ENCODE data around the gene MAP4K2. TPM values are rescaled to one million over a fixed set of nuclear protein-coding genes. Genes with fewer than 3 reads are reported as not detected.
"Not testable (repeated sequence)": the region's sequence is repeated elsewhere in the genome, so short reads cannot be mapped to it uniquely, and the experiment has no call there.

Gene MAP4K2
- total RNA-seq, 6 experiments from 2014 or later, result 18.0 to 21.6 (median 20.9) TPM

- Mint-ChIP-seq H3K4me3 (no peak overlapping the region; the same call in 1 of the 2 replicates), H3K36me3 (ENCODE audit: low read depth) (peaks cover 4% of the 10 kb centered on the region), H3K27me3 (ENCODE audit: insufficient read depth) (peaks cover 18% of the 10 kb centered on the region), H3K27ac (peak overlapping the region; percentile 23; the same call in 1 of the 2 replicates), H3K4me1 (ENCODE audit: low read depth) (peaks cover 35% of the 10 kb centered on the region), H3K9me3 (no peaks in the 10 kb centered on the region)
- peak; percentile 47; the same call in 1 of the 2 replicates for TF ChIP-seq CTCF (IDR thresholded peaks at IDR 0.05)
- DNase-seq, result no peak
Measured at GRCh38 chr11:64848826-64849597, 46.0 kb upstream of the MAP4K2 start.

- Mint-ChIP-seq H3K36me3 (ENCODE audit: low read depth) (peaks cover 4% of the 10 kb centered on the region), H3K4me3 (no peak overlapping the region), H3K4me1 (ENCODE audit: low read depth) (peaks cover 42% of the 10 kb centered on the region), H3K27me3 (ENCODE audit: insufficient read depth) (peaks cover 18% of the 10 kb centered on the region), H3K9me3 (no peaks in the 10 kb centered on the region), H3K27ac (peak overlapping the region; percentile 40)
- no peak for TF ChIP-seq CTCF (IDR thresholded peaks at IDR 0.05)
- no peak for DNase-seq
Measured at GRCh38 chr11:64848214-64848825, 45.3 kb upstream of the MAP4K2 start.

GRCh38 chr11:64846998-64847666, 44.1 kb upstream of the MAP4K2 start:
- peaks cover 17% of the 10 kb centered on the region for H3K27me3 Mint-ChIP-seq (ENCODE audit: insufficient read depth)
- peaks cover 45% of the 10 kb centered on the region for H3K4me1 Mint-ChIP-seq (ENCODE audit: low read depth)
- H3K36me3 Mint-ChIP-seq (ENCODE audit: low read depth), result peaks cover 4% of the 10 kb centered on the region; the same call in 1 of the 2 replicates
- no peaks in the 10 kb centered on the region for H3K9me3 Mint-ChIP-seq
- TF ChIP-seq CTCF (IDR thresholded peaks at IDR 0.05), result peak; percentile 99
- H3K4me3 Mint-ChIP-seq, result no peak overlapping the region
- DNase-seq, result peak; percentile 79
- H3K27ac Mint-ChIP-seq, result peak overlapping the region; percentile 71

GRCh38 chr11:64845776-64846129, 42.7 kb upstream of the MAP4K2 start:
- H3K27ac Mint-ChIP-seq; H3K36me3 Mint-ChIP-seq (ENCODE audit: low read depth); H3K9me3 Mint-ChIP-seq; DNase-seq; H3K4me3 Mint-ChIP-seq: not testable (repeated sequence)
- Mint-ChIP-seq H3K4me1 (ENCODE audit: low read depth) (peaks cover 31% of the 10 kb centered on the region), H3K27me3 (ENCODE audit: insufficient read depth) (peaks cover 19% of the 10 kb centered on the region)

GRCh38 chr11:64845129-64845775, 42.2 kb upstream of the MAP4K2 start:
- DNase-seq, result no peak
- peaks cover 19% of the 10 kb centered on the region for H3K27me3 Mint-ChIP-seq (ENCODE audit: insufficient read depth)
- no peaks in the 10 kb centered on the region for H3K9me3 Mint-ChIP-seq
- H3K36me3 Mint-ChIP-seq (ENCODE audit: low read depth), result no peaks in the 10 kb centered on the region
- H3K4me1 Mint-ChIP-seq (ENCODE audit: low read depth), result peaks cover 26% of the 10 kb centered on the region
- H3K27ac Mint-ChIP-seq, result peak overlapping the region; percentile 31; the same call in 1 of the 2 replicates
- no peak overlapping the region; the same call in 1 of the 2 replicates for H3K4me3 Mint-ChIP-seq
- TF ChIP-seq CTCF (IDR thresholded peaks at IDR 0.05), result no peak

Data from HFFc6 (cell line).